Tibial nerve (tissue), 4 donors: ENCODE results near the gene SLC34A1. TPM values are rescaled to one million over a fixed set of nuclear protein-coding genes. Genes with fewer than 3 reads are reported as not detected.
A peak's percentile ranks its signal among the peaks of the same experiment; 100 is the strongest.

ENCODE experiments used
- DNase-seq, 2 donors: peaks; one replicate each; pipeline ENCODE4 v3.0.0-alpha.2; 2019; ENCODE audit warnings: low spot score in 2 of 2
- H3K27ac ChIP-seq, 4 donors: fragments of 200-600 bp; sonication (generic) in 3 of 4; one replicate each; pipeline ENCODE4 v1.5.1; 2017 to 2019; ENCODE audit warnings: mild to moderate bottlenecking in 1 of 4
- H3K27me3 ChIP-seq, 2 donors: fragments of 200-600 bp; sonication (generic) in 1 of 2; one replicate each; pipeline versions ENCODE4 v1.5.1 to v1.6.0; 2017 to 2019
- H3K36me3 ChIP-seq, 3 donors: fragments of 200-600 bp; sonication (generic); one replicate each; pipeline ENCODE4 v1.5.1; 2018 to 2019
- H3K4me1 ChIP-seq, 4 donors: fragments of 200-600 bp; sonication (generic) in 3 of 4; one replicate each; pipeline ENCODE4 v1.5.1; 2017 to 2019
- H3K4me3 ChIP-seq, 4 donors: fragments of 200-600 bp; sonication (generic) in 3 of 4; one replicate each; pipeline ENCODE4 v1.5.1; 2017 to 2019; ENCODE audit warnings: mild to moderate bottlenecking in 1 of 4, moderate library complexity in 1 of 4
- H3K9me3 ChIP-seq, 4 donors: fragments of 200-600 bp; sonication (generic) in 3 of 4; one replicate each; pipeline ENCODE4 v1.5.1; 2017 to 2019
- CTCF ChIP-seq, 5 experiments: fragments of 200-600 bp in 3 of 5; fragments of 450-650 bp in 2 of 5; sonication (generic) in 3 of 5; IDR thresholded peaks; one replicate each; pipeline ENCODE4 v1.5.1; 2016 to 2019; ENCODE audit warnings: antibody characterized with exemption in 5 of 5, mild to moderate bottlenecking in 3 of 5, moderate library complexity in 2 of 5
- EP300 ChIP-seq, 2 donors: sonication (generic); formaldehyde crosslinking; IDR thresholded peaks; one replicate each; pipeline ENCODE4 v1.6.1; 2017; ENCODE audit warnings: antibody characterized with exemption in 2 of 2, mild to moderate bottlenecking in 1 of 2
- POLR2A ChIP-seq, 2 donors: fragments of 450-650 bp; IDR thresholded peaks; one replicate each; pipeline ENCODE4 v1.6.1; 2017; ENCODE audit warnings: antibody characterized with exemption in 2 of 2, mild to moderate bottlenecking in 2 of 2, moderate library complexity in 2 of 2
- WGBS, 2 donors: methylation state at CpG; one replicate each; pipeline ENCODE4 v1.1.5; 2018; 5-methylcytosine and 5-hydroxymethylcytosine counted together
- total RNA-seq, 4 donors: library from RNA; depleted of rRNA; stranded (reverse); fragments of >200 nt; gene quantifications; one replicate each; pipeline ENCODE4 v1.1.0, GENCODE V29; 2016

Gene SLC34A1
- total RNA-seq, 4 donors from 2014 or later: not detected

- Histone ChIP-seq H3K4me1 (peaks cover 0 to 50% (median 39%) of the 10 kb centered on the region in 4 donors), H3K36me3 (peaks cover 0 to 65% (median 40%) of the 10 kb centered on the region in 3 donors), H3K4me3 (no peak overlapping the region), H3K27me3 (no peaks in the 10 kb centered on the region), H3K9me3 (no peaks in the 10 kb centered on the region), H3K27ac (peak overlapping the region in 3 of 4 donors; percentile 25 to 68 (median 39))
- TF ChIP-seq CTCF (IDR thresholded peaks at IDR 0.05) (no peak), EP300 (IDR thresholded peaks at IDR 0.05) (no peak), POLR2A (IDR thresholded peaks at IDR 0.05) (no peak)
- DNase-seq: no peak
- 83 to 87% methylated on average over 22 to 24 of the region's 29 CpGs for WGBS, 2 donors
Observed at GRCh38 chr5:177431317-177432142, 47.3 kb downstream of the SLC34A1 start.

GRCh38 chr5:177432143-177432838 is 48.1 kb downstream of the SLC34A1 start:
- Histone ChIP-seq H3K9me3 (no peaks in the 10 kb centered on the region), H3K27ac (peak overlapping the region in 3 of 4 donors; percentile 25 to 68 (median 39)), H3K4me1 (peaks cover 0 to 48% (median 35%) of the 10 kb centered on the region in 4 donors), H3K36me3 (peaks cover 0 to 71% (median 40%) of the 10 kb centered on the region in 3 donors), H3K4me3 (no peak overlapping the region), H3K27me3 (no peaks in the 10 kb centered on the region)
- WGBS, 2 donors: 70 to 80% methylated on average over 13 of the region's 18 CpGs
- DNase-seq: no peak
- no peak for TF ChIP-seq EP300 (IDR thresholded peaks at IDR 0.05)
- TF ChIP-seq POLR2A (IDR thresholded peaks at IDR 0.05): no peak
- TF ChIP-seq CTCF (IDR thresholded peaks at IDR 0.05): no peak

GRCh38 chr5:177432839-177433657 is 48.8 kb downstream of the SLC34A1 start:
- no peaks in the 10 kb centered on the region for H3K9me3 ChIP-seq
- H3K27ac ChIP-seq: peak overlapping the region in 1 of 4 donors; percentile 39
- H3K4me3 ChIP-seq: no peak overlapping the region
- WGBS, 2 donors: 91% methylated on average over 13 to 25 of the region's 25 CpGs
- no peak for DNase-seq
- peaks cover 0 to 79% (median 40%) of the 10 kb centered on the region in 3 donors for H3K36me3 ChIP-seq
- TF ChIP-seq EP300 (IDR thresholded peaks at IDR 0.05) (no peak), CTCF (IDR thresholded peaks at IDR 0.05) (no peak), POLR2A (IDR thresholded peaks at IDR 0.05) (no peak)
- no peaks in the 10 kb centered on the region for H3K27me3 ChIP-seq
- peaks cover 0 to 41% (median 28%) of the 10 kb centered on the region in 4 donors for H3K4me1 ChIP-seq

- Histone ChIP-seq H3K27me3 (no peaks in the 10 kb centered on the region), H3K27ac (no peak overlapping the region), H3K4me1 (peaks cover 0 to 34% (median 23%) of the 10 kb centered on the region in 4 donors), H3K36me3 (peaks cover 0 to 86% (median 40%) of the 10 kb centered on the region in 3 donors), H3K9me3 (no peaks in the 10 kb centered on the region), H3K4me3 (no peak overlapping the region)
- WGBS, 2 donors: 92 to 93% methylated on average over 26 of the region's 29 CpGs
- no peak for DNase-seq
- TF ChIP-seq POLR2A (IDR thresholded peaks at IDR 0.05) (no peak), EP300 (IDR thresholded peaks at IDR 0.05) (no peak), CTCF (IDR thresholded peaks at IDR 0.05) (no peak)
Observed at GRCh38 chr5:177433658-177434217, 49.5 kb downstream of the SLC34A1 start.
